GM12892 (cell line): ENCODE results near the gene IL13.

ENCODE experiments used
- POLR2A ChIP-seq: IDR thresholded peaks from 2 replicates; pipeline ENCODE4 v1.6.1; 2011; ENCODE audit warnings: low read depth, low read length, control low read depth
- POLR2AphosphoS5 ChIP-seq: IDR thresholded peaks from 2 replicates; pipeline ENCODE4 v1.6.1; 2011; ENCODE audit warnings: low read depth, low read length, control low read depth
- TAF1 ChIP-seq: IDR thresholded peaks from 2 replicates; pipeline ENCODE4 v1.6.1; 2011; ENCODE audit warnings: low read depth, mild to moderate bottlenecking, control low read depth, low read length, borderline replicate concordance

GRCh38 chr5:132611965-132612364 is 46.0 kb upstream of the IL13 start:
- TF ChIP-seq POLR2AphosphoS5 (no peak), TAF1 (no peak), POLR2A (no peak)
